Islet of Langerhans (tissue), 1 donor: ENCODE data around the gene CHST5.
"Not testable (repeated sequence)": the region's sequence is repeated elsewhere in the genome, so short reads cannot be mapped to it uniquely, and the experiment has no call there.

Experiments
- FAIRE-seq: peaks from one replicate; lab custom pipeline; 2011; peaks lifted over from hg19 to GRCh38; lab: Jason Lieb, UNC

CHST5 gene

DNA sequence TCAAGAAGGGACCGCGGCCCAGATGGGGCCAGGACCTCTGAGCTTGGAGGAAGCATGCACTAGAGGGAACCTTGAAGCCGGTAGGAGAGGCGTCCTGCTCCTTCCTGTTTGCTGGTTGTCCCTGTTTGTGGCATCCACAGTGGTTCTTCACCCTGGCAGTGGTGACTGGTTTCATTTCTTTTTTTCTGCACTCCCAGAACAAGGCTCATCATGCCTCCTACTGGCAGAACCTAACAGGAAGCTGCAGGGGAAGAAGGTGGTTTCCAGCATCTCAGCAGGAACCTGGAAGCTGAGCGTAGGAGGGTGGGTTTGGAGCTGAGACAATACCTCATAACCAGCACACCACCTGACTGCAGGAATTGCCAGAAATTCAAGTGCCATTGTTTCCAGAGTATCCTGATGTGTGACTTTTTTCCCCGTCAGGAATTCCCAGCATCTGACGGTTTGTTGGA is 14.3 kb upstream of the CHST5 start:
- FAIRE-seq, result no peak

DNA sequence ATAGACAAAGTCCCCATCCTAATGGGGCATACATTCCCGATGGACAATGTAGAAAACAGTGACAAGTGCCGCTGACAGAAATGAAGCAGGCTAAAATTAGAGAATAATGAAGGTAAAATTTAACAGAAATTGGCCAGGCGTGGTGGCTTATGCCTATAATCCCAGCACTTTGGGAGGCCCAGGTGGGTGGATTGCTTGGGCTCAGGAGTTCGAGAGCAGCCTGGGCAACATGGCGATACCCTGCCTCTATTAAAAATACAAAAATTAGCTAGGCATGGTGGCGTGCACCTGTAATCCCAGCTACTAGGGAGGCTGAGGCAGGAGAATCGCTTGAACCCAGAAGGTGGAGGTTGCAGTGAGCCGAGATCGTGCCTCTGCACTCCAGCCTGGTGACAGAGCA is 12.5 kb upstream of the CHST5 start:
- FAIRE-seq, result not testable (repeated sequence)

DNA sequence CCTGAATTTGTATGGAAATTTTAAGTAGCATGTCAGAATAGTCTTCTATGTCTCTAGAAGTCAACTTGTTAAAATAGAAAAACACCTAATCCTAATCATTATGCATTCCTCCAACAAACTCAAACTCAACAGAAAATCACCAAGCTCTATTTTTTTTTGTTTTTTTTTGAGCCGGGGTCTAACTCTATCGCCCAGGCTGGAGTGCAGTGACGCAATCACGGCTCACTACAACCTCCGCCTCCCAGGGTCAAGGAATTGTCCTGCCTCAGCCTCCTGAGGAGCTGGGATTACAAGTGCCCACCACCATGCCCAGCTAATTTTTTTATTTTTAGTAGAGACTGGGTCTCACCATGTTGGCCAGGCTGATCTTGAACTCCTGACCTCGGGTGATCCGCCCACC is 10.4 kb upstream of the CHST5 start:
- no peak for FAIRE-seq

DNA sequence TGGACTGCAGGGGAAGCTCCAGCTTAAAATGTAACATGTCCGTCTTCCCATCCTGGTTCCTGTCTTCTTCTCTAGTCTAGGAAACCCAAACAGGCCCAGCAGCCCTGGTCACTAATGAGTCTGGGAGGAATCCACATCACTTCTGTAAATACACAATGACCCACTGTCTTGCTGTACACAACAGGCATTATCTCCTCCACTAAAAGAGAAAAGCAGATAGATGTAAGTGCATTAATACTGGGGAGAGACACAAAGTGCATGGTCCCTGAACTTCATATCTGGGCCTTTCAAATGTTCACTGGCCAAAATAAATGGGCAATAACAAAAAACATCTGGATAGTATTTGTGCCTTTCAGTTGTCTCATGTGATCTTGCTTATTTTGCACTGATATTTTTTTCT is 10.0 kb upstream of the CHST5 start:
- FAIRE-seq, result not testable (repeated sequence)

DNA sequence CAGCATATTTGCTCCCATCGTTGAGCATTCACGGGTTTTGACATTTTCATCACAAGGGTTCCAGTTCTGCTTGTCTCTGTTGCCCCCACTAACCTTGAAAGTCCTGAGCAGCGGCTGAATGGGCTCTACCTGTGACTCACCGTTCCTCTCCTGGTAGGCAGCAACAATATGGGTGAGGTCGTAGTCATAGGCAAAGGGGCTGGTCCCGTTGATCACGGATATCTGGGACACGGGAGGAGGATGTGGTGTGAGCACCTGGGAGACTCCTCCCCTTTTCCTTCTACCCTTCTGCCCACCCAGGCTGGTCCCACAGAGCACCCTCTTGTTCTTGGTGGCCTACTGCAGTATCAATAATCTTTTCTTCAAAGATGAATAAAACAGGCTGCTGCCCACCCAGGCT is 6.6 kb upstream of the CHST5 start:
- FAIRE-seq, result not testable (repeated sequence)

DNA sequence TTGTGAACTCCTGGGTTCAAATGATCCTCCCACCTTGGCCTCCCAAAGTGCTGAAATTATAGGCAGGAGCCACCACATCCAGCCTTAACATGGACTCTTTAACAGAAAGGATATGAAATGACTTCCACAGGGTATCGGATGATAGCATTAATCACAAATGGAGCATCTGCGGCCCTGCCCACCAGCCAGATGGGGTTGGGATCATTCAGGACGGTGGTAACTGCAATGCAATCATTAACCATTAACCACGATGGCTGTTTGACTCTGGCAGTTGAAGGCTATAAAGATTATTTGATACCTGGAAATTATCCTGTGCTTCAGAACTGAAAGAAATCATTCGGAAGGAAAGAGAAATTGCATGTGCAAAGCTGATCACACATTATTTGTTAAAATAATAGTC is 5.3 kb upstream of the CHST5 start:
- FAIRE-seq, result no peak

DNA sequence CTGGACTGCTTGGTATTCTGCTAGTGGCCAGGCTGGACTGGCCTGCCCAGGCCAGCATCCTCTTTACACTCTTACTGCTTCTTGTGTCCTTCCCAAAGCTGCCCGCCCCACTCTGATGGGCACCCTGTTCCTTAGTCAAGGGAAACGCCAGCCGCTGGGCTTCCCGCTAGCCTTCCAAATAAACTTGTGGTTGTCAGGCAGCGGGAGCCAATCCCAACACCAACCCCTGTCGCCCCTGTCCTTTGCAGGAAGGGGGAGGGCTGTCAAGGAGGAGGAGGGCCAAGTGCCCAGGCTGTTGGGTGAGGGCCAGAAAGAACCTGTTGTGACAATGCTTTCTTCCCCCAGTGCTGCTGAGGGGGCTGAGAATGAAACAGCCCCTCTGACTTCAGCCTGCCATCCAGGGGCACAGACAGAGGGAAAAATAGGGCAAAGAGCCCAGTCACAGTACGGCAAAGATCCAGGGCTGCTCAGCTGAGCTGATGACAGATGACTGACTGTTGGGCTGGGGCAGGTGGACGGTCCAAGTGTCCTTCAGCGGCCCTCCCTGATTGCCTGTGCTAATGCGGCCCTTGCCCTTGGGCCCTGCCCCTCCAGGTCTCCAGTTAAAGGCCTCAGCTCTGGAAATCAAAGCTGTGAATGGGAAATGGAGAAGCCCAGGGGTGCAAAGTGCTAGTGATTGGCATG is 3.1 kb upstream of the CHST5 start:
- not testable (repeated sequence) for FAIRE-seq

DNA sequence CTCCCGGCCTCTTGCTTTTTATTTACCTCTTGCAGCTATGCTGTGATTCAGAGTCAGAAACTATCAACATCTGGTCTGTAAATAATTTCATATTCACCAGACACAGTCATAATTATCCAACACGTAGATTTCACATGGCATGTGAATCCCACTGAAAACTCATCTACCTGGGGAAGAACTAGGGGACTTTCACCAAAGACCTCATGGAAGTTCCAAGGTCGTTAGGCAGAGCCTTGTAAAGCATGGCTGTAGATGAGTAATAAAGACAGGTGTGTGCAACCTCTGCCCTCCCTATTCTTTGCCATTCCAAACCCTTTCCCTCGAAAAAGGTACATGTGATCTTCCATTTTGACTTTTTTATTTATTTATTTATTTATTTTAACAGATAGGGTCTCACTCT is 1.9 kb upstream of the CHST5 start:
- FAIRE-seq, result no peak

DNA sequence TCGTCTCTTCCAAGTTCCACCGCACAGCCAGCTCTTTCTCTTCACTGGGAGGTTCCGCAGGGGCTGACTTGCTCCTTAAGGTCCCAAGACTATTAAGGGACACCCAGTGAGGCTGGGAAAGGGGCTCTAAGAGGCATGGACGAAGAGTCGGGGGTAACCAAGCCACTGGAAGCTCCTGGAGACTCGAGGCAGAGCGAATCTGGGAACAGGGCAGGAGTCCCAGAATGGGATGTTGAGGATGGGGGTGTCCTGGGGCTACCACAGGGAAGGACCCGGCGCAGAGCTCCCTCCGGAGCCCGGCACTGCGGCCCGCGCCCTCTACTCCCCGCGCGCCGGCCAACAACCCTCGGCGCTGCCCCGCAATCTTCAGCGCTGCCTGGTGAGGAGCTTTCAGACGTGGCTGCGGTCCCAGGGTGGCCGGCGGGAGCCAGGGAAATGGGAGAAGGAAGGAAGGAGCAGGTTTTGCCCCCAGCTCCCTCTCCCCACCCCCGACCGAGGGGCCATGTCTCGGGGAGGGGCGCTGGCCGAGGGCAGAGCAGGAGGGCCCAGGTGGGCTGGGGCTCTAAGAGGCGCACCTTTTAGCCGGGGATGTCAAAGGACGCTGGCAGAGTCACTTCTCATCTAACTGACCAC is 581 bp downstream of the CHST5 start:
- FAIRE-seq, result no peak

DNA sequence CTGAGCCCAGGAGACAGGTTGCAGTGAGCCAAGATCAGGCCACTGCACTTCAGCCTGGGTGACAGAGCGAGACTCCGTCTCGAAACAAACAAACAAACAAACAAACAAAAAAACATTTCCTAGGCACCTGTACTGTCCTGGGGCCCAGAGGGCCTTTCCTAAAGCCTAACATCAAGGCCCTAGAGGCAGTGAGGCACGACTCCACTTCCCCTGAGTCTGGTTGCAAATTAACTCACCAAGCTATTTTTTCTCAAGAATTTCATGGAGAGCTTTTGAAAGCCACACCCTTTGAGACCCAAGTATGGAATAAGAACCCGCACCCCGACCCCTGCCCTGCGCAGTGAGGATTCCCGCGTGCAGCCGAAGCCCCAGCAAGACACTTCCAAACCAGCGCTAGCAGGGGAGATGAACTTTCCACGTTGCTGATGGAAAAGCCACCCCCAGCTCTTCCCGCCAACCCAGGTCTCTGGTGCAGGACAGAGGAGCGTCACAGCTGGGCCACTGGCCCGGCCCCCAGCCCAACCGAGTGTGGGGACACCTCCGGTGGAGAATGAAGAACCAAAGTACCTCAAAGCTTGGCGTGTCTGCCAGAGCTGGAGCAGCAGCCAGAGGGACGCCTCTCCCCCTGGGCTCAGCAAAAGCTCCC is 1.2 kb downstream of the CHST5 start:
- FAIRE-seq, result no peak

DNA sequence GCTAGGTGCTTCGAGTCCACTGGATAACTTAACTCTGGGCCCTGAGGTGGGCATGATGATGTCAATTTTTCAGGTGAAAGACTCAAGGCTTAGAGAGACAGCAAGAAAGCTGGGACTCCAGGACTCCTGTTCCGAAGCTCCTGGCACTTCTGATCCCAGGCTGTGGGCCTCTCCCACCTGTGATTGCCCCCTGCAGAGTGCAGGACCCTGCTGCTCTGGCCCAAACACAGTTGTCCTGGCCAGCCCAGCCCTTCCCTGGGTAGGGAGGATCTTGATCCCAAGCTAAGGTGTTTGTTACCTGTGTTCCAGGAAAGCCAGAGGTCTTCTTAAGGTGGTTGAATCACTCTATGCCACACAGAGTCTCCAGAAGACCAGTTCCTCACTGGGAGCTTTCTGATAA is 3.1 kb downstream of the CHST5 start:
- no peak for FAIRE-seq

DNA sequence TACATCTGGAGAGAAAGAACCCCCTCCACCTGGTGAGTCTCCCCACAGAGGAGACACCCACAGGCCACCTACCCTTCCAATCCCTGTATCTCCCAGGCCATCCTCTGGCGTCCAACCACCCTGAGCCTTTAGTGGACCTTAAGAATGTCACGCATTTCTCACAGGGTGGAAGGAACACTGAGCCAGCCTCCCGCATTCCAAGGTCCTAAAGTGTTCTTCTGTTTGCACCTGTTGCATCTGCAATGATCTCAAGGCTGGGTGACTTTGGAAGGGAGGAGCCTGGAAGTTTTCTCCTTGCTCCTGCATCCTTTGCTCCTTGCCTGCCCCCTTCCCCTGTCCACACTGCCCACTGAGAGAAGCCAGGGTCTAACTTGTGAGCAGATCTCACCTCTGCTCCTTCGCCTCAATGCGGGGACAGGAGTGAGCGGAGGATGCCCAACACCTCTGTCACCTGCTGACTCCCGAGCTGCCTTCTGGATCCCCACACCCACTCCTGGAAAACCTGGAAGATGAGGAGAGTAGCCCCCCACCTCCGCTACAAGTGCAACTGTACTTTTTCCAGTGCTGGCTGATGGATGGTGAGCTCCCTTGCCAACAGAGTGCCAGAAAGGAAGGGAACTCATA is 3.7 kb downstream of the CHST5 start:
- FAIRE-seq, result no peak

DNA sequence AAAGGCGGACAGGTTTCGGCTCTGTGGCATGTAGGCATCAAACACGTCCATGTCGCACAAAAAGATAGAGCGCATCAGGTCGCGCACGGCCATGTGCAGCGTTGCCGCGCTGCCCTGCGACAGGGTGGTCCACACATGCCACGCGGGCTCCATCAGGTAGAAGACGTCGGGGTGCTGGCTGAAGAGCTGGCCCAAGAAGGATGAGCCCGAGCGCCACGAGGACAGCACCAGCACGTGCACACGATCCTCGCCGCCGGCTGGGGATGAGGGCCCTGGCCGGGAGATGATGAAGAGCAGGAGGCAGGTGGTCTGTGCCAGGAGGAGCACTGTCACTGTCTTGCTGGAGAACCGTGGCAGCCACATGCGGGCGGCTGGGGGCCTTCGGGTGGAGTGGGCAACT is 5.9 kb downstream of the CHST5 start:
- FAIRE-seq, result no peak

DNA sequence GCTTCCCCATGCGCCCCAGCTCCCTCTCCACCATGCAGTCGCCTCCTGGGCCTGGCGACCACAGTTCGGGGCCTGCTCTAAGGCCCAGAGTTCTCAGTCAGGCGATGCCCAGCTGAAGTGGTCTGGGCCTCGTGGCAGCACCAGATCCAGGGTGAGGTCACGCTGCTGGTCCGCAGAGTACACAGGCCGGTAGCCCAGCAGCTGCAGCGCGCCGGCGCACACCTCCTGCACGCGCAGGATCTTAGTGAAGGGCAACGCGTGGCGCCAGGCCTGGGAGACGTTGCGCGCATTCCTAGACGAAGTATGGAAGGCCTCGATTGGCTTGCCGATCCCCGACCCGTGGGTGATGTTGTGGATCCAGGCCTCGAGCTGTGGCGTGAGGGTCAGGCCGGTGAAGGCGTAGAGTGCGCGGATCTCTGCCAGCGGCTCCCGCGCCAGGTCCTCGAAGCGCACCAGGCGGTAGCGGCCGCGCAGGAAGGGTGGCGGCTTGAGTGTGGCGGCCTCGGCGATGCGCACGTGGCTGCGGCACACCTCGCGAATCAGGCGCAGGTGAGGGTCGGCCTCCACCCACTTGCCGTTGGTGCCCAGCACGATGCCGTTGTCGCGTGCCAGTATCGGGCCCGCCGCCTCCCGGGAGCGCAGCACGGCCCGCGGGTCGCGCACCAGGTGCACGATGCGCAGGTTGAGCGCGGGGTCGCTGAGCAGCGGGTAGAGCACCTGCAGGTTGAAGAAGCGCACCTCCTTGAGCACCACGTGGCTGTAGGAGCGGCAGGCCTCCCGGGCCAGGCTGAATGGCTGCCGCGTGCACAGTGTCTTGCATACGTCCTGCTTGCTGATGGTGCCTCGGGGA is 6.6 kb downstream of the CHST5 start:
- FAIRE-seq, result no peak

DNA sequence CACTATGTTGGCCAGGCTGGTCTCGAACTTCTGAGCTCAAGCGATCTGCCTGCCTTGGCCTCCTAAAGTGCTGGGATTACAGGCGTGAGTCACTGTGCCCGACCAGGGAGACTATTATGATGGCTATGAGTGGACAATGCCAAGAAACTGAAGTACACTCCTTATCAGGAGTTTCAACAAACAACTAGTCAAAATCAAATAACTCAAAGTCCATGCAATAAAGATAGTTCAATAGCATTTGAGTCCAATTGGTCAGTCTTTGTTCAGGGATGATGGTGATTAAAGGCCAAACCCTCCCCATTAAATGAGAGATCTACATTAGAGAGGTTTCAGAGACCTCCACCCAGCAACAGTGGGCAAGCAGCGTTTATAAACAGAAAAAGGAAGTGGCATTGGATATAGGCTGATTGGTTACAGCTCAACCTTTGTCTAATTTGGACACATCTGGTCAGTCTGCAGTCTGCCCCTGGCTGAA is 8.0 kb downstream of the CHST5 start:
- FAIRE-seq, result no peak

DNA sequence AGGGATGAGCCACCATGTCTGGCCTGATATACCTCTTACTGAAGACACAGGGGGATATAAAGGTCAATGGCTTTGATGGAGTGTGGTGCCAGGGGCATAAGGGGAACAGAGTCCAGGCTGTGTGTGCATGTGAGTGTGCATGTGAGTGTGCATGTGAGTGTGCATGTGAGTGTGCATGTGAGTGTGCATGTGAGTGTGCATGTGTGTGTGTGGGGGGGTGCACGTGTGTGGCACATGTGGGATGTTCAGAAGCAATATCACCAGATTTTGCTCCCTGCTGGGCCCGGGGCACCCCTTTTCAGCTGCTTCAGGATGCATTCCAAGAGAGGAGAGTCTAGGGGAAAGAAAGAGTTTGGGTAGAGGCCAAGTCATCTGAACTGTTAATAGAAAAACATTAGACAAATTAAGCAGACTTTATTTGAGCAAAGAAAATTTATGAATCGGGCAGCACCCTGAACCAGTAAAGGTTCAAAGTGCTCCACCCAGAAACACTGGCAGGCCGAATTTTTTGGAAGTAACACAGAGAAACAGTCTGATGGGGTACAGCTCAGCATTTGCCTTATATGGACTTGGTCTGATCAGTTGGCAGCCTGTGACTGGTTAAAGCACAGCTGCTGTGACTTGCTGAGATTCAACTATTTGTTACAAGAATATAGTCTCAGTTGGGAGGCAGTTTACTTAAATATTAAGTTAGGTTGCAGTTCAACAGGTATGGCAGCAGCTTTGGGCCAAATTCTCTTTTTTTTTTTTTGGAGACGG is 9.7 kb downstream of the CHST5 start:
- FAIRE-seq, result no peak

DNA sequence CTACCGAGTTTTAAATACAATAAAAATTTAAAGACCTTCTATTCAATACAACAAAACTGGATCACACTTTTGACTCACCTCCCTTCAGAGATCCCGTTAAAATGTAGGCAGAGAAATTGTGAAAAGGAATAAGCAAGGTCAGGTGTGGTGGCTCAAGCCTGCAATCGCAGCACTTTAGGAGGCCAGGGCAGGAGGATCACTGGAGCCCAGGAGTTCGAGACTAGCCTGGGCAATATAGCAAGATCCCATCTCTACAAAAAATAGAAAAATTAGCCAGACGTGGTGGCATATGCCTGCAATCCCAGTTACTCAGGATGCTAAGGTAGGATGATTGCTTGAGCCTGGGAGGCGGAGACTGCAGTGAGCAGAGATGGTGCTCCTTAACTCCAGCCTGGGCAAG is 16.7 kb downstream of the CHST5 start:
- no peak for FAIRE-seq

DNA sequence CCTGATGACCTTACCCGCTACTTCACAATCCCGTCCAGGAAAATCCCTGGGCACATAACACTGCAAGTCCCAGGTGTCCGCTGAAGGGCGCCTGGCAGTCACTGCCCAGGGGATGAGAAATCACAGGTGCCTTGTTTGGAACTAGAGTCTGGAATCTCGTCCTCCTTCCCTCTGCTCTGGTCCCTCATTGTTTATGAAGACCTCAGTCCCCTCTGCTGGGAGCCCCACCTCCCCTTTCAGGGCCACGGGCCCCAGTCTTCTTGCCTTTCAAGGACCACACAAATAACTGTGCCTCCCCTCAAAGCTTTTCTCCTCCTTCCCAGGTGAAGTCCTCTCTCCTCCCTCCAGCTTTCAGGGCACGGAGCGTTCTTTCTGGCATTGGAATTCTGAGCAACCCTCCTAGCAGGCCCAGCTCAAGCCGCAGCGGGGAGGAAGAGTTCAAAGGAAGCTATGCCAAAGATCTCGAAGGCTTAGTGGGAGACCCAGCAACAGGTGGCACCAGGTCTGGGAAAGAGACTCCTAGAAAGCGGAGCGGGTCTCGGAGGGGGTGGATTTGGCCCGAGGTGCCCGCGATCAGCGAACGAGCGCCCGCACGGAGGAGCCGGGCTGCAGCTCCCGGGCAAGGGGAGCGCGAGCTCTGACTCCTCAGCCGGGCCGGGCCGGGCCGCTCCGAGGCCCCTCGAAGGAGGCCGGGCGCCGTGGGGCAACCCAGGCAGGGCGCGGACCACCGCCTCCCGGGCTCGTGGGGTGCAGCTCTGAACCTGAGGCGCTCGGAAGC is 19.5 kb downstream of the CHST5 start:
- not testable (repeated sequence) for FAIRE-seq

DNA sequence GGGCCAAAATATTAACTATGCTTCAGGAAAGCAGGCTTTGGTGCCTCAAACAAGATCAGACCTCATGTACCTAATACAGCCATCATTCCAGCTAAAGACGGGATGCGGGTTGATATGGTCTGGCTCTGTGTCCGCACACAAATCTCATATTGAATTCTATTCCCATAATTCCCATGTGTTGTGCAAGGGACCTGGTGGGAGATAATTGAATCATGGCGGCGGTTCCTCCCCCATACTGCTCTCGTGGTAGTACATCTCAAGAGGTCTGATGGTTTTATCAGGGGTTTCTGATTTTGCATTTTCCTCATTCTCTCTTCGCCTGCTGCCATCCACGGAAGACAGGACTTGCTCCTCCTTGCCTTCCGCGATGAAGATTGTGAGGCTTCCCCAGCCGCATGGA is 21.6 kb downstream of the CHST5 start:
- FAIRE-seq, result no peak

DNA sequence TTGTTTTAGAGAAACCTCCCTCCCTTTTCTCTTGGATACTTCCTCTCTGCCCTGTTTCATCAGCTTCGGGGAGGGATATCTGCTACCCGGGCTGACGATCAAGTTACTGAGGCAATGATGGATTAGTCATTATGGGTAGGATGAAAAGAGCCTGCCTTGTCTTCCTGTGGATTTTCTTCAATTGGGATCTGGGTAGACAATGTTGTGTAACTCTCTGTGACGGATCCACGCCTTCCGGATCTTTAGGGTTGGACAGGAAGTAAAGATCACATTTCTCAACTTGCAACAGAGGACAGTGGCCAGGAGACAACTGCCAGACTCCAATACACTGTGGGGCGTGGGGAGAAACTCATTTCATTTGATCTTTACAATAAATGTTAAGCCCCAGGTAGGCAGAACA is 29.3 kb downstream of the CHST5 start:
- no peak for FAIRE-seq

DNA sequence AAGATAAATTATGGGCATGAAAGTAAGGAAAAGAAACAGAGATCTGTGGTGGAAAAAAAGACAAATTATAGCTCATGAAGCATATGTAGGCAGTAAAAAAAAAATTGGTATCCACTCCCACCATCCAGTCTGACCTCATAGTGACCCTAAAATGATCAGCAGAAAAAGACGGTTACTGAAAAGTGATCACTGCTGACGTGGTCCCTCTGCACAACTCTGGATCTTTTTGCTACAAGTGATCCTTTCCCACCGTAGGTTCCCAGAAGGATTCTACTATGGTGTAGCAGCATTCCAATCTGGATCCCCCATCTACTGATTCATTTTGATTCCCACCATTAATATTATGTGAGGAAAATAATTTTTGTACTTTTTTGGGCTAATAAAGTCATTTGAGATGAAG is 29.8 kb downstream of the CHST5 start:
- no peak for FAIRE-seq
